Measurements from ENCODE around the gene TPCN2.

Gene TPCN2

DNA sequence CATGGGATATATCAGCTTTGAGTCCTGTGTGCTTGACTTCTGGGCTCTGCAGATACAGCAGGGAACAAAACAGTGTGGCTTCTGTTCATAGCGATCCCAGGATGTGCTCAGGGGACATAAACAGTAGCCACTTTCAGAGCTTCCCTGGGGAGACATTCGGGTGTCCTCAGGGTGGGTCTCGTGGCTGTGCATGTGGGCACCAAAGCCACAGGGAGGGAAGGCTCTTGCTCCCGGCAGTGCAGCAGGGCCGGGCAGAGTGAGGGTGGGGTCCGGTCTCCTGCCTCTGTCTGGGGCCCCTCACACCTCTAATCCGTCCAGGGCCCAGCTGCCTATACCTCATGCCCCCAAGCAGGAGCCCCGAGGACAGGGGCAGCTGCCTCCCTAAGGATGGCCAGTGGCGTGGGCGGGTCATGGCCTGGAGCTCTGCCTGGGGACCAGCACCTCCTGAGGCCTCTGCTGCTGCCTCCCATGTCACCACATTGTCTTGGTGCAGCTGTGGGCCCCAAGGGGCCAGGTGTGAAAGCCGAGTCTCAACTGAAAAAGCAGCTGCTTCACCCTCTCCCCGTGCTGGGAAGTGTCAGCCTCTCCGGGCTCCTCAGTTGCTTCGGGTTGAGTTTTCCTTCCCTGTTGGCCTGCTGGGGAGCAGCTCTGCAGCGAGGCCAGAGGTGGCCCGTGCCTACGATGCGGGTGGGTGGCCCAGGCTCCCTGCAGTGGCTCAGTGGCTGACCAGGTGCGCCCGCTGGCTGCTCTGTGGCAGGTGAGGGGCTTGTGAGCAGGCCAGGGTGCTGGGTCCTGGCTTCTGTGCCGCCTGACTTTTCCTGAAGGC is 3.8 kb downstream of the TPCN2 start:
- TF ChIP-seq, protein P1, sequence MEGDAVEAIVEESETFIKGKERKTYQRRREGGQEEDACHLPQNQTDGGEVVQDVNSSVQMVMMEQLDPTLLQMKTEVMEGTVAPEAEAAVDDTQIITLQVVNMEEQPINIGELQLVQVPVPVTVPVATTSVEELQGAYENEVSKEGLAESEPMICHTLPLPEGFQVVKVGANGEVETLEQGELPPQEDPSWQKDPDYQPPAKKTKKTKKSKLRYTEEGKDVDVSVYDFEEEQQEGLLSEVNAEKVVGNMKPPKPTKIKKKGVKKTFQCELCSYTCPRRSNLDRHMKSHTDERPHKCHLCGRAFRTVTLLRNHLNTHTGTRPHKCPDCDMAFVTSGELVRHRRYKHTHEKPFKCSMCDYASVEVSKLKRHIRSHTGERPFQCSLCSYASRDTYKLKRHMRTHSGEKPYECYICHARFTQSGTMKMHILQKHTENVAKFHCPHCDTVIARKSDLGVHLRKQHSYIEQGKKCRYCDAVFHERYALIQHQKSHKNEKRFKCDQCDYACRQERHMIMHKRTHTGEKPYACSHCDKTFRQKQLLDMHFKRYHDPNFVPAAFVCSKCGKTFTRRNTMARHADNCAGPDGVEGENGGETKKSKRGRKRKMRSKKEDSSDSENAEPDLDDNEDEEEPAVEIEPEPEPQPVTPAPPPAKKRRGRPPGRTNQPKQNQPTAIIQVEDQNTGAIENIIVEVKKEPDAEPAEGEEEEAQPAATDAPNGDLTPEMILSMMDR (IDR thresholded peaks at IDR 0.05; ENCODE audit: low read depth, low read length), result no peak
- no peaks in the 10 kb centered on the region for H3K27me3 ChIP-seq (ENCODE audit: insufficient read depth, low read depth, severe bottlenecking)
- no peak overlapping the region for H3K27ac ChIP-seq
- no peak overlapping the region for H3K4me3 ChIP-seq (ENCODE audit: low read depth, low read length)
- H3K36me3 ChIP-seq, result peaks cover 4% of the 10 kb centered on the region
- no peak for DNase-seq
- H3K9me3 ChIP-seq (ENCODE audit: severe bottlenecking), result no peaks in the 10 kb centered on the region

GRCh38 chr11:69053169-69053477 is 4.4 kb downstream of the TPCN2 start:
- Histone ChIP-seq H3K27ac (no peak overlapping the region), H3K36me3 (peaks cover 4% of the 10 kb centered on the region), H3K4me3 (ENCODE audit: low read depth, low read length) (no peak overlapping the region), H3K9me3 (ENCODE audit: severe bottlenecking) (no peaks in the 10 kb centered on the region), H3K27me3 (ENCODE audit: insufficient read depth, low read depth, severe bottlenecking) (no peaks in the 10 kb centered on the region)
- DNase-seq, result no peak
- TF ChIP-seq, protein P1 (IDR thresholded peaks at IDR 0.05; ENCODE audit: low read depth, low read length), result no peak

DNA sequence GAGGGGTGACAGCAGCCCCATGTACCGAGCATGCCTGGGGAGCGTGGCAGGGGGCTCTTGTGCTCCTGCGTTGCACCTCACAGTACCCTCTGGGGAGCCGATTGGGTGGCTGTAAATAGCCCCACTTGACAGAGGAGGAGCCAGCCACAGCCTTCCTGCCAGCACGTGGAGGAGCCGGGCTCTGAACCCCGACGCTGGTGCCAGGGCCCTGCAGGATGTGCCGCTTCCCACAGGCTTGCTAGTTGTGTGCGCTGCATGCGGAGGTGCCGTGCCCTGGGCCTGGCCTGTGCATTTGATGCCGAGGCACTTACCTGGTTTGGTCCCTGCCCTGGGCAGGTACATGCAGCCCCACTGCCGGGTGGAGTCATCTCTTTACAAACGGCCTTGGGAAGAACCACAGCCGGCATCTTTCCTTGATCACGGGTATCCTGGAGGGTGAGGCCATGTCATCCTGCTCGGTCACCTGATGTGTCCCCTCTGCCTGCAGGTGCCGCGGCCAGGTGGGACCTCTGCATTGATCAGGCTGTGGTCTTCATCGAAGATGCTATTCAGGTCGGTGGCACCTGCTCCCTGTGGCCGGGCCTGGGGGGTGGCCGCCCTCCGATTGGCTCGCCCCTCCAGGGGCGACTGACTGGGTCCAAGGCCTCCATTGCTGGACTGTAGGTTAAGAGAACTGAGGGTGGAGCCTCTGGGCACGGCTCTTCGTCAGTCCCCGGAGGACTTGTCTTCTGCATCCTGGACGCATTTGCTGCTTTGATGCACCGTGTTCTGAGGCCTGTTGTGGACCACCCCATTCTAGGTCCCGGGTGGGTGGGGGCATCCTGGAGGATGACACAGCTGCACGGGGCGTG is 5.0 kb downstream of the TPCN2 start:
- Histone ChIP-seq H3K27me3 (ENCODE audit: insufficient read depth, low read depth, severe bottlenecking) (no peaks in the 10 kb centered on the region), H3K4me3 (ENCODE audit: low read depth, low read length) (no peak overlapping the region), H3K27ac (no peak overlapping the region), H3K9me3 (ENCODE audit: severe bottlenecking) (no peaks in the 10 kb centered on the region), H3K36me3 (peaks cover 4% of the 10 kb centered on the region)
- no peak for DNase-seq
- TF ChIP-seq, protein P1 (IDR thresholded peaks at IDR 0.05; ENCODE audit: low read depth, low read length), result no peak

DNA sequence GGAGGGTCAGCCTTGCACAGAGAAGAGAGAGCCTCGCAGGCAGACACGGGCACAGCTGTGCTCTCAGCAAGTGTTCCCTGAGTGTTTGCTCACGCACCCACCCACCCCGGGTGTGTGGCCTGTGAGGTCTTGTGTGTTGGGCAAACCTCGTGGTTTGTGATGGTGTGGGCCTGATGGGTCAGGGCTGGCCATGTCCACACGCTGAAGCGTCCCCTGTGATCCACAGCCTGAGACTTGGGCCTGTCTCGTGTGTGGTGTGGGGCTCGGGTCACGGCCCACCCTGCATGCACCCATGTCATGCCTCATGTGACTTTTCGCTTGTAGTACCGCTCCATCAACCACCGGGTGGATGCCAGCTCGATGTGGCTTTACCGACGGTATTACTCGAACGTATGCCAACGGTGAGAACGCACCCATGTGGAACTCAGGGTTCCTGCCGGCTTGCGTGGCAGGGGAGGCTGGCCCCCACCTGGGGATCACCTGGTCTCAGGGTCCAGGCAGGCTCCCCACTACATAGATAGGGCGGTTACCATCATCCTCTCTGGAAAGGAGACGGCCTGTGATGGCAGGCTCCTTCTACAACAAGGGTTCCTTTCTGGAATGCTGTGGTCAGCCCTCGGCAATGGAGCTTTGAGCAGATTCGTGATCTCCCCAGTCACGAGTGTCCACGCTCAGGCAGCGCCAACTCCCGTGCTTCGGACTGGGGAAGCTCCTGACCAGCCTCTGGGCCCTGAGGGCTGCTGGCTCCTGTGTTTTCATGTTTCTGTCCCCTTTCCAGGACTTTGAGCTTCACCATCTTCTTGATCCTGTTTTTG is 5.9 kb downstream of the TPCN2 start:
- TF ChIP-seq, protein P1 (IDR thresholded peaks at IDR 0.05; ENCODE audit: low read depth, low read length), result no peak
- Histone ChIP-seq H3K4me3 (ENCODE audit: low read depth, low read length) (no peak overlapping the region), H3K27ac (no peak overlapping the region), H3K9me3 (ENCODE audit: severe bottlenecking) (no peaks in the 10 kb centered on the region), H3K36me3 (peaks cover 4% of the 10 kb centered on the region), H3K27me3 (ENCODE audit: insufficient read depth, low read depth, severe bottlenecking) (no peaks in the 10 kb centered on the region)
- no peak for DNase-seq

GRCh38 chr11:69055212-69055586 is 6.5 kb downstream of the TPCN2 start:
- Histone ChIP-seq H3K27me3 (ENCODE audit: insufficient read depth, low read depth, severe bottlenecking) (no peaks in the 10 kb centered on the region), H3K36me3 (peaks cover 4% of the 10 kb centered on the region), H3K9me3 (ENCODE audit: severe bottlenecking) (no peaks in the 10 kb centered on the region), H3K4me3 (ENCODE audit: low read depth, low read length) (no peak overlapping the region), H3K27ac (no peak overlapping the region)
- TF ChIP-seq, protein P1 (IDR thresholded peaks at IDR 0.05; ENCODE audit: low read depth, low read length), result no peak
- DNase-seq, result no peak
